ENCODE data around the gene KCTD14. TPM values are rescaled to one million over a fixed set of nuclear protein-coding genes. Genes with fewer than 3 reads are reported as not detected.

The KCTD14 gene
- total and polyA plus RNA-seq, 3 experiments from 2014 or later: 0.20 to 0.27 (median 0.20) TPM

- no peak overlapping the region for H3K4me3 ChIP-seq (ENCODE audit: low read length)
- ChIA-PET POLR2A (no interaction called here), CTCF (interaction anchor here (3.3 kb wide), 1 partner anchor 9 kb away, joined by 15 read pairs; no protein-coding TSS in a partner anchor)
- no peaks in the 10 kb centered on the region for H3K27me3 Mint-ChIP-seq
- H3K36me3 Mint-ChIP-seq: peaks cover 0 to 3% (median 0%) of the 10 kb centered on the region in 3 donors
- H3K4me1 ChIP-seq (ENCODE audit: insufficient read depth, low read length): no peaks in the 10 kb centered on the region
- H3K36me3 ChIP-seq (ENCODE audit: insufficient read depth, low read length): no peaks in the 10 kb centered on the region
- no peak for DNase-seq
- no peaks in the 10 kb centered on the region for H3K27me3 ChIP-seq (ENCODE audit: insufficient read depth, low read length, poor library complexity, severe bottlenecking)
- no peak overlapping the region for H3K4me3 Mint-ChIP-seq
- no peak overlapping the region for H3K27ac ChIP-seq (ENCODE audit: low read depth, low read length)
- H3K9me3 Mint-ChIP-seq: no peaks in the 10 kb centered on the region
- no peaks in the 10 kb centered on the region for H3K9me3 ChIP-seq (ENCODE audit: low read length)
- H3K27ac Mint-ChIP-seq: no peak overlapping the region
- no peaks in the 10 kb centered on the region for H3K4me1 Mint-ChIP-seq
These were observed 31.9 kb upstream of the KCTD14 start for GRCh38 chr11:78054971-78055370.

DNA sequence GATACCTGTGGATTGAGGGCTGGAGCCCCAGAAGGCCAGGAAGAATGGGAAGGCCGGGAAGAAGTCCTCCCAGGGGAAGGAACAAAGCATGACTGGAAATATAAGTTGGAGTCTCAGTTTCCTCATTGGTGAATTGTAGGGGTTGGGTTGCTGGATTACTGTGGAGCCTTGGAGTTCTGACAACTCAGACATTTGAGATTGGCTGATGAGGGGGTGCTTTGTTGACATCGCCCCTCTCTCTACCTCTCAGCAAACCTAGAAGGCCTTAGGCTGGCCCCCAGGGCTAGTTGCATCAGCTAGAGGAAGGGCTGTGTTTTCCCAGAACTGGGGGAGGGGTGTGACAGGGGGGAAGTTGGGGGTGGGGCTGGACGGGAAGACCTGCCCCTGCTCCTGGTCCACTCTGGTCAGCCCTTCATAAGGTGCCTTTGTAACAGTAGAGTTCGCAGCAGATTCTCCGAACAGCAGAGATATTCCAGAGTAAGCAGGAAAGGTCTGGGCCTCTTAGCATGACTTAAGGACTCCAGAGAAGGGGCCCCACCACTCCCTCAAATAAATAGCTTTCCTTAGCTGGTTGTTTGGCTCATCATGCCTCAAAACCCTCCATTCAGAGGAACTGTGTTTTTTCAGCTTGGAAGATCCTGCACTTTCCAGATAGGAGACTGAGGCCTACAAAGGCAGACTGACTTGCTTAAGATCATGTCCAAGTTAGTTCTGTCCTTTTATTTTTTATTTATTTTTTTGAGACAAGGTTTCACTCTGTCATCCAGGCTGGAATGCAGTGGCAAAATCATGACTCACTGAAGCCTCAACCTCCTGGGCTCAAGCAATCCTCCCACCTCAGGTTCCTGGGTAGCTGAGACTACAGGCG lies 28.1 kb upstream of the KCTD14 start:
- H3K27ac Mint-ChIP-seq: peak overlapping the region in 1 of 8 donors; percentile 62

DNA sequence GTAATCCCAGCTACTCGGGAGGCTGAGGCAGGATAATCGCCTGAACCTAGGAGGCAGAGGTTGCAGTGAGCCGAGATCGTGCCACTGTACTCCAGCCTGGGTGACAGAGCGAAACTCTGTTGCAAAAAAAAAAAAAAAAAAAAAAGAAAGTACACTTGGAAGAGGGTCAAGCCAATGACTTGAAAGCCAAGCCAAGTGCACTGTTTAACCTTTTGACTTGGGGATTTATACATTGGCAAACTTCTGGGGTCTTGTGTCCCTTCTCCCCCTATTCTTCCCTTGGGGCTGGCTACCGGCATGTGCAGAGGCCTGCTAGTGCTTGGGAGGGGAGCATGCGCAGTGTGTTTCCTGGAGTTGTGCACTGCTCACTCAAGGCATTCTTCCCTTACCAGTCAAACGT lies 26.3 kb upstream of the KCTD14 start:
- peaks cover 5% of the 10 kb centered on the region for H3K4me1 ChIP-seq (ENCODE audit: insufficient read depth, low read length)
- H3K27ac ChIP-seq (ENCODE audit: low read depth, low read length): no peak overlapping the region
- H3K4me3 ChIP-seq (ENCODE audit: low read length): no peak overlapping the region
- Mint-ChIP-seq H3K4me1 (peaks cover 5 to 12% (median 12%) of the 10 kb centered on the region in 3 donors), H3K27me3 (no peaks in the 10 kb centered on the region), H3K27ac (no peak overlapping the region), H3K4me3 (no peak overlapping the region), H3K36me3 (peaks cover 0 to 2% (median 0%) of the 10 kb centered on the region in 3 donors), H3K9me3 (no peaks in the 10 kb centered on the region)
- no peaks in the 10 kb centered on the region for H3K36me3 ChIP-seq (ENCODE audit: insufficient read depth, low read length)
- CTCF ChIA-PET: no interaction called here
- H3K9me3 ChIP-seq (ENCODE audit: low read length): no peaks in the 10 kb centered on the region
- H3K27me3 ChIP-seq (ENCODE audit: insufficient read depth, low read length, poor library complexity, severe bottlenecking): no peaks in the 10 kb centered on the region
- DNase-seq: no peak
- POLR2A ChIA-PET: no interaction called here

More for the DNA sequence above, 28.1 kb upstream of the KCTD14 start:
- peaks cover 0 to 2% (median 0%) of the 10 kb centered on the region in 3 donors for H3K36me3 Mint-ChIP-seq
- CTCF ChIA-PET: no interaction called here
- no peaks in the 10 kb centered on the region for H3K27me3 Mint-ChIP-seq
- Histone ChIP-seq H3K4me1 (ENCODE audit: insufficient read depth, low read length) (no peaks in the 10 kb centered on the region), H3K4me3 (ENCODE audit: low read length) (no peak overlapping the region), H3K27me3 (ENCODE audit: insufficient read depth, low read length, poor library complexity, severe bottlenecking) (no peaks in the 10 kb centered on the region), H3K9me3 (ENCODE audit: low read length) (no peaks in the 10 kb centered on the region), H3K27ac (ENCODE audit: low read depth, low read length) (peak overlapping the region; percentile 67), H3K36me3 (ENCODE audit: insufficient read depth, low read length) (no peaks in the 10 kb centered on the region)
- H3K9me3 Mint-ChIP-seq: no peaks in the 10 kb centered on the region
- peaks cover 0 to 4% (median 4%) of the 10 kb centered on the region in 3 donors for H3K4me1 Mint-ChIP-seq
- POLR2A ChIA-PET: no interaction called here
- no peak overlapping the region for H3K4me3 Mint-ChIP-seq
- DNase-seq: no peak

DNA sequence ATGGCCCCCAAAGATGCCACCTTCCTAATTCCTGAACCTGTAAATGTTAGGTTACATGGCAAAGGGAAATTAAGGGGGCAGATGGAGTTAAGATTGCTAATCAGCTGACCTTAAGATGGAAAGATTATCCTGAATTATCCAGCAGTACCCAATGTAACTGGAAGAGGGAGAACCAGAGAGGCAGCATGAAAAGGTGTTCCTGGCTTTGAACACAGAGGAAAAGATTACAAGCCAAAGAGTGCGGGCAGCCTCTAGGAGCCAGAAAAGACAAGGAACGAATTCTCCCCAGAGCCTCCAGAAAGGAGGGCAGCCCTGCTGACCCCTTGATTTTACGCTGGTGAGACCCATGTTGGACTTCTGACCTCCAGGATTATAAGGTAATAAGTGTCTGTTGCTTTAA lies 25.5 kb upstream of the KCTD14 start:
- Histone ChIP-seq H3K27me3 (ENCODE audit: insufficient read depth, low read length, poor library complexity, severe bottlenecking) (no peaks in the 10 kb centered on the region), H3K27ac (ENCODE audit: low read depth, low read length) (no peak overlapping the region), H3K9me3 (ENCODE audit: low read length) (no peaks in the 10 kb centered on the region), H3K4me1 (ENCODE audit: insufficient read depth, low read length) (peaks cover 5% of the 10 kb centered on the region), H3K36me3 (ENCODE audit: insufficient read depth, low read length) (no peaks in the 10 kb centered on the region), H3K4me3 (ENCODE audit: low read length) (no peak overlapping the region)
- no peak overlapping the region for H3K27ac Mint-ChIP-seq
- ChIA-PET CTCF (no interaction called here), POLR2A (no interaction called here)
- no peaks in the 10 kb centered on the region for H3K9me3 Mint-ChIP-seq
- H3K4me3 Mint-ChIP-seq: no peak overlapping the region
- no peak for DNase-seq
- peaks cover 5 to 12% (median 12%) of the 10 kb centered on the region in 3 donors for H3K4me1 Mint-ChIP-seq
- no peaks in the 10 kb centered on the region for H3K27me3 Mint-ChIP-seq
- H3K36me3 Mint-ChIP-seq: peaks cover 0 to 2% (median 0%) of the 10 kb centered on the region in 3 donors

- Histone ChIP-seq H3K4me1 (ENCODE audit: insufficient read depth, low read length) (peaks cover 5% of the 10 kb centered on the region), H3K27me3 (ENCODE audit: insufficient read depth, low read length, poor library complexity, severe bottlenecking) (no peaks in the 10 kb centered on the region), H3K36me3 (ENCODE audit: insufficient read depth, low read length) (no peaks in the 10 kb centered on the region), H3K9me3 (ENCODE audit: low read length) (no peaks in the 10 kb centered on the region), H3K4me3 (ENCODE audit: low read length) (no peak overlapping the region), H3K27ac (ENCODE audit: low read depth, low read length) (no peak overlapping the region)
- Mint-ChIP-seq H3K4me3 (no peak overlapping the region), H3K9me3 (no peaks in the 10 kb centered on the region), H3K27ac (no peak overlapping the region), H3K27me3 (no peaks in the 10 kb centered on the region), H3K36me3 (no peaks in the 10 kb centered on the region), H3K4me1 (peaks cover 7 to 12% (median 12%) of the 10 kb centered on the region in 3 donors)
- ChIA-PET CTCF (interaction anchor here (0.7 to 2.6 kb wide), 14 partner anchors 9 to 270 kb away, joined by 3 to 15 read pairs (median 4); partner anchors contain the start of genes ALG8 and INTS4), POLR2A (no interaction called here)
- no peak for DNase-seq
These were observed 23.4 kb upstream of the KCTD14 start for GRCh38 chr11:78046486-78046854.

DNA sequence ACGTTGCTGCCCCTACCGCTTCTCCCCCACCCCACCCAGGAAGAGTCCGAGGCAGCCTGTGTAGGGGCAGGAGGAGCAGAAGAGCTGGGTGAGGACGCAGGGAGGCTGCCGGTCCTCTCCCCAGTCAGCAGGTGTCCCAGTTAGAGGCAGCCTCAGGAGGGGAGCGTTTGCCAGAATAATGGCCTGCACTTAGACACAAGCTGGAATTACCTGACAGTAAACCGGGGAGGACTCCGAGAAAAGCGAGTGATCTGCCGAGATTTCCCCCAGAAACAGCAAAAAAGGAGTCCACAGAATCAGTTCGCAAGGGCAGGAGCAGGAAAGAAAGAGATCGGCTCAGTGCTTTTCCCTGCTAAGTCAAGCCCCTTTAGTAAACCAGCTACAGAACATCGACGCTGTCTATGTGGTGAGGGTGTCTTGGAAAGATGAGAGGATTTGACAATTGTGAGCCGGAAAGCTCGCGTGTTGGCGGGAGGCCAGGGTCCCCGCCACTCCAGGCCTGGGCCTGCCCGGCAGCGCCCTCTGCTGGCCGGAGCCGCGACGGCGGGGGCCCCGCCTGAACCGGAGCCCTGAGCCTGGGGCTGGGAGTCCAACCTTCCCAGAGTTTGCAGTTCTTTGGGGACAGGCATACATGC lies 22.9 kb upstream of the KCTD14 start:
- POLR2A ChIA-PET: interaction anchor here (0.5 kb wide), 2 partner anchors 50 to 460 kb away, joined by 3 to 11 read pairs; no protein-coding TSS in a partner anchor
- no peaks in the 10 kb centered on the region for H3K36me3 ChIP-seq (ENCODE audit: insufficient read depth, low read length)
- H3K27ac ChIP-seq (ENCODE audit: low read depth, low read length): no peak overlapping the region
- Mint-ChIP-seq H3K4me1 (peaks cover 7 to 12% (median 12%) of the 10 kb centered on the region in 3 donors), H3K4me3 (peak overlapping the region; percentile 50 to 79 (median 66)), H3K27ac (peak overlapping the region in 5 of 8 donors; percentile 29 to 73 (median 48)), H3K27me3 (no peaks in the 10 kb centered on the region), H3K9me3 (no peaks in the 10 kb centered on the region), H3K36me3 (no peaks in the 10 kb centered on the region)
- H3K4me3 ChIP-seq (ENCODE audit: low read length): peak overlapping the region; percentile 45
- CTCF ChIA-PET: interaction anchor here (0.6 to 2.6 kb wide), 17 partner anchors 9 to 1069 kb away, joined by 3 to 15 read pairs (median 4); partner anchors contain the start of genes ALG8 and INTS4
- no peaks in the 10 kb centered on the region for H3K9me3 ChIP-seq (ENCODE audit: low read length)
- peak; percentile 66 to 80 (median 72) for DNase-seq
- H3K4me1 ChIP-seq (ENCODE audit: insufficient read depth, low read length): peaks cover 5% of the 10 kb centered on the region
- H3K27me3 ChIP-seq (ENCODE audit: insufficient read depth, low read length, poor library complexity, severe bottlenecking): no peaks in the 10 kb centered on the region

DNA sequence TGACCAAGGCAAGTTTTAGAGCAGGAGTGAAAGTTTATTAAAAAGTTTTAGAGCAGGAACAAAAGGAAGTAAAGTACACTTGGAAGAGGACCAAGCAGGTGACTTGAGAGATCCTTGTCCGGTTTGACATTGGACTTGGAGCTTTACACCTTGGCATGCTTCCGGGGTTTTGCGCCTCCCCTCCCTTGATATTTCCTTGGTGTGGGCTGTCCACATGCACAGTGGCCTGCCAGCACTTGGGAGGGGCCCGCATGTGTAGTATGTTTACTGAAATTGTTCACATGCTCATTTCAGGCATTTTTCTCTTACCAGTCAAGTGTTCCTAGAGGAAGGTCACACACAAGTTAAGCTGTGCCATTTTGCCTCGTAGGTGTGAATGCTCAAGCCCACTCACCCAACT lies 21.6 kb upstream of the KCTD14 start:
- ChIA-PET POLR2A (no interaction called here), CTCF (interaction anchor here (1.4 to 2.6 kb wide), 2 partner anchors 10 to 426 kb away, joined by 3 to 15 read pairs; no protein-coding TSS in a partner anchor)
- H3K27ac Mint-ChIP-seq: peak overlapping the region in 2 of 8 donors; percentile 58 to 79
- H3K4me1 ChIP-seq (ENCODE audit: insufficient read depth, low read length): peaks cover 11% of the 10 kb centered on the region
- H3K36me3 ChIP-seq (ENCODE audit: insufficient read depth, low read length): no peaks in the 10 kb centered on the region
- DNase-seq: no peak
- H3K4me1 Mint-ChIP-seq: peaks cover 14 to 20% (median 20%) of the 10 kb centered on the region in 3 donors
- H3K27me3 ChIP-seq (ENCODE audit: insufficient read depth, low read length, poor library complexity, severe bottlenecking): no peaks in the 10 kb centered on the region
- H3K36me3 Mint-ChIP-seq: no peaks in the 10 kb centered on the region
- no peak overlapping the region for H3K4me3 ChIP-seq (ENCODE audit: low read length)
- H3K9me3 Mint-ChIP-seq: no peaks in the 10 kb centered on the region
- no peak overlapping the region for H3K4me3 Mint-ChIP-seq
- H3K9me3 ChIP-seq (ENCODE audit: low read length): no peaks in the 10 kb centered on the region
- no peaks in the 10 kb centered on the region for H3K27me3 Mint-ChIP-seq
- no peak overlapping the region for H3K27ac ChIP-seq (ENCODE audit: low read depth, low read length)

Measured in CD8-positive, alpha-beta memory T cell (primary cell).